HepG2 (cell line): ENCODE measurements around the gene UBTD1. TPM values are rescaled to one million over a fixed set of nuclear protein-coding genes. Genes with fewer than 3 reads are reported as not detected.

Experiments
- ATAC-seq: fragments of 200-7000 bp; cut with Tn5 transposase; 3 replicates; pipeline ENCODE4 v1.9.1; 2020; ENCODE audit warnings: mild to moderate bottlenecking, moderate library complexity
- BruUV-seq: library from RNA; stranded (reverse); fragments of 400-500 nt; replicated peaks from 2 replicates; lab custom pipeline; 2021; lab: Mats Ljungman, UMichigan
- CTCF ChIA-PET: fragments of 300-600 bp; formaldehyde crosslinking; extraction: SDS; loops from one replicate; lab custom pipeline; 2021; ENCODE audit warnings: low total read pairs, inconsistent platforms, low intra/inter-chr PET ratio; lab: Yijun Ruan, JAX
- POLR2A ChIA-PET: fragments of 350-600 bp; sonication (Branson Sonifier 250); formaldehyde crosslinking; loops from one replicate; lab custom pipeline; 2020; ENCODE audit warnings: antibody characterized with exemption, inconsistent platforms; lab: Yijun Ruan, JAX
- DNase-seq: peaks from one replicate; pipeline ENCODE4 v3.0.0-alpha.2; 2015; ENCODE audit warnings: low spot score
- FAIRE-seq: peaks from 3 replicates; lab custom pipeline; 2011; peaks lifted over from hg19 to GRCh38; lab: Jason Lieb, UNC
- H2AFZ ChIP-seq: one replicate; pipeline ENCODE4 v1.6.1; 2011; ENCODE audit warnings: low read length, inconsistent platforms
- H3K27ac ChIP-seq: fragments of 300-600 bp; 3 replicates; pipeline ENCODE4 v1.8.0; 2011; ENCODE audit warnings: mixed run types, mild to moderate bottlenecking, mixed read lengths, low read length, inconsistent platforms; ENCODE audit not compliant: insufficient read depth; ENCODE audit errors: extremely low read length
- H3K27me3 ChIP-seq, 2 experiments: fragments of 200-600 bp in 1 of 2; 2 replicates in 1 of 2; 3 replicates in 1 of 2; pipeline versions ENCODE4 v1.6.0 to v1.8.0; 2011; ENCODE audit warnings: low read length in 2 of 2, mild to moderate bottlenecking in 2 of 2, moderate library complexity in 2 of 2, inconsistent platforms in 1 of 2; ENCODE audit not compliant: insufficient read depth in 2 of 2, control insufficient read depth in 1 of 2
- H3K36me3 ChIP-seq, 2 experiments: fragments of 200-600 bp in 1 of 2; replicated peaks in 1 of 2; 2 replicates in 1 of 2; 3 replicates in 1 of 2; pipeline versions ENCODE4 v1.5.1 to v1.8.0; 2011; ENCODE audit warnings: low read length in 2 of 2, inconsistent platforms in 1 of 2; ENCODE audit not compliant: insufficient read depth in 2 of 2, control insufficient read depth in 1 of 2
- H3K4me1 ChIP-seq: 2 replicates; pipeline ENCODE4 v1.5.1; 2012; ENCODE audit warnings: low read length, inconsistent platforms; ENCODE audit not compliant: insufficient read depth
- H3K4me2 ChIP-seq: 2 replicates; pipeline ENCODE4 v1.6.0; 2011; ENCODE audit warnings: low read depth, low read length, inconsistent platforms
- H3K4me3 ChIP-seq, 3 experiments: fragments of 200-600 bp in 1 of 3; sonication (generic), shearing (Covaris generic) in 1 of 3; replicated peaks in 1 of 3; 2 replicates each; pipeline ENCODE4 v1.5.1; 2011 to 2016; ENCODE audit warnings: low read length in 3 of 3, inconsistent platforms in 2 of 3, low read depth in 2 of 3, mild to moderate bottlenecking in 2 of 3, control low read depth in 1 of 3, mixed read lengths in 1 of 3; ENCODE audit not compliant: insufficient read depth in 1 of 3
- H3K79me2 ChIP-seq: one replicate; pipeline ENCODE4 v1.6.1; 2011; ENCODE audit warnings: low read length, inconsistent platforms; ENCODE audit not compliant: insufficient read depth
- H3K9ac ChIP-seq: 2 replicates; pipeline ENCODE4 v1.6.0; 2011; ENCODE audit warnings: mild to moderate bottlenecking, low read depth, low read length, inconsistent platforms; ENCODE audit not compliant: insufficient read depth
- H3K9me3 ChIP-seq: 2 replicates; pipeline ENCODE4 v1.5.1; 2012; ENCODE audit warnings: mild to moderate bottlenecking, low read length
- H4K20me1 ChIP-seq: 2 replicates; pipeline ENCODE4 v1.6.0; 2011; ENCODE audit warnings: inconsistent platforms, mild to moderate bottlenecking, low read length, moderate library complexity; ENCODE audit not compliant: insufficient read depth
- CAMTA2 ChIP-seq: sonication (generic); formaldehyde crosslinking; IDR thresholded peaks from 2 replicates; pipeline ENCODE4 v1.4.0; 2020; ENCODE audit warnings: mild to moderate bottlenecking, missing genetic modification reagents, borderline replicate concordance
- HMG20B ChIP-seq: conservative IDR thresholded peaks from 2 replicates; pipeline ENCODE4 v1.6.1; 2016; ENCODE audit warnings: missing genetic modification reagents, missing compliant biosample characterization
- NFE2L1 ChIP-seq: sonication (generic); formaldehyde crosslinking; IDR thresholded peaks from 2 replicates; pipeline ENCODE4 v1.4.0; 2020; ENCODE audit warnings: missing genetic modification reagents, mild to moderate bottlenecking, borderline replicate concordance
- PHB2 ChIP-seq: fragments of 450-650 bp; IDR thresholded peaks from 2 replicates; pipeline ENCODE4 v1.6.1; 2018; ENCODE audit not compliant: partially characterized antibody
- PHF5A ChIP-seq: IDR thresholded peaks from one replicate; pipeline ENCODE4 v1.6.1; 2018; ENCODE audit warnings: low read depth, missing genetic modification reagents; ENCODE audit not compliant: unreplicated experiment
- REL ChIP-seq: sonication (generic); formaldehyde crosslinking; conservative IDR thresholded peaks from 2 replicates; pipeline ENCODE4 v1.8.0; 2022; ENCODE audit warnings: mild to moderate bottlenecking, missing genetic modification reagents, moderate library complexity
- RXRA ChIP-seq: sonication (generic); formaldehyde crosslinking; IDR thresholded peaks from 2 replicates; pipeline ENCODE4 v1.5.1; 2020; ENCODE audit warnings: missing genetic modification reagents
- TBL1XR1 ChIP-seq: fragments of 150-350 bp; IDR thresholded peaks from 2 replicates; pipeline ENCODE4 v1.6.1; 2014; ENCODE audit warnings: borderline replicate concordance, low read length; ENCODE audit not compliant: partially characterized antibody
- TFDP1 ChIP-seq: IDR thresholded peaks from 2 replicates; pipeline ENCODE4 v1.6.1; 2016; ENCODE audit warnings: missing compliant biosample characterization, missing genetic modification reagents, borderline replicate concordance
- YEATS4 ChIP-seq: sonication (generic); formaldehyde crosslinking; IDR thresholded peaks from 2 replicates; pipeline ENCODE4 v1.4.0; 2020; ENCODE audit warnings: missing genetic modification reagents, borderline replicate concordance
- ZNF280B ChIP-seq: sonication (generic); formaldehyde crosslinking; IDR thresholded peaks from 2 replicates; pipeline ENCODE4 v1.5.0; 2020; ENCODE audit warnings: missing genetic modification reagents, mild to moderate bottlenecking, borderline replicate concordance
- ZNF552 ChIP-seq: sonication (generic); formaldehyde crosslinking; IDR thresholded peaks from 2 replicates; pipeline ENCODE4 v1.9.0; 2022; ENCODE audit warnings: missing genetic modification reagents, mild to moderate bottlenecking, borderline replicate concordance
- ZNF563 ChIP-seq: sonication (generic); formaldehyde crosslinking; IDR thresholded peaks from 2 replicates; pipeline ENCODE4 v1.8.0; 2022; ENCODE audit warnings: mild to moderate bottlenecking, moderate library complexity, missing genetic modification reagents
- ZNF839 ChIP-seq: sonication (generic); formaldehyde crosslinking; IDR thresholded peaks from 2 replicates; pipeline ENCODE4 v1.4.0; 2020; ENCODE audit warnings: missing genetic modification reagents, mild to moderate bottlenecking, borderline replicate concordance
- WGBS: methylation state at CpG from one replicate; pipeline ENCODE4 v1.1.6; 2017; ENCODE audit warnings: low lambda C conversion rate; 5-methylcytosine and 5-hydroxymethylcytosine counted together
- in situ Hi-C: cut with HindIII; loops from 2 replicates; pipeline ENCODE4 v1.10.0; 2017; ENCODE audit warnings: low pct_unique_long_range_greater_than_20kb; ENCODE audit not compliant: extremely low pct_ligation_motif_present
- intact Hi-C: fragments of 100-400 bp; cut with micrococcal nuclease; formaldehyde crosslinking; loops from one replicate; pipeline ENCODE4 v1.10.0; 2022; ENCODE audit not compliant: unreplicated experiment
- polyA plus RNA-seq, 8 experiments: library from polyadenylated mRNA; depleted of rRNA in 3 of 8; stranded (reverse) in 7 of 8; unstranded in 1 of 8; fragments of >200 nt; fragmentation: Illumina TruSeq in 4 of 8; extraction: Trizol in 4 of 8; gene quantifications; 2 replicates each; pipeline versions ENCODE4 v1.2.1 to v1.2.3, GENCODE V29; 2011 to 2016; ENCODE audit warnings: low read depth in 4 of 8, missing spikeins in 1 of 8, mixed read lengths in 1 of 8; ENCODE audit not compliant: insufficient read depth in 1 of 8
- total RNA-seq, 5 experiments: library from RNA; depleted of rRNA; stranded (reverse); fragments of >200 nt; fragmentation: Illumina TruSeq; extraction: Trizol; gene quantifications; 2 replicates each; pipeline ENCODE4 v1.2.3, GENCODE V29; 2016; ENCODE audit warnings: low read depth in 1 of 5
- TF ChIP-seq, protein P1 (sequence below): sonication (generic); formaldehyde crosslinking; IDR thresholded peaks from 2 replicates; pipeline ENCODE4 v1.4.0; 2020; ENCODE audit warnings: low read depth, mild to moderate bottlenecking, missing genetic modification reagents

UBTD1 gene
- total and polyA plus RNA-seq, 2 of the 13 experiments (the other 11 are each of a cell fraction or from before 2014, with no cell fraction given) = 7.9 to 10.0 TPM

DNA sequence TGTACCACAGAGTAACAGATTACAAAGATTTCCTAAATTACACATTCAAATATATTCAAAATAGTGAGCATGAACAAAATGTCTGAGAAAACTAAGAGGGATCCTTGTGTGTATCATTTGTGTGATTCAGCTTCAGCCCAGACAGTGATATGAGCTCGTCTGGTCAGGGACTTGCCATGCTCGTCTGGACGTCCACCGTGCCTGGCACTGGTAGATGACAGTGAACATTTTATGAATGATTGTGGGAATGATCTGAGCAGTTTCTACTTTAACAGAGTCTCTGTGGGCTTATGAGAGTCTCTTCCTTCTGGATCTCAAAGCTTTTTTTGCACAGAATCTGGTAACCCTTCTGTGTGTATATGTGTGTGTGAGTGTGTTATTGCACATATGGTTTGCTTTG lies 39.7 kb downstream of the UBTD1 start (continued):
- TF ChIP-seq RXRA (CRISPR knock-in tag) = no peak
- TF ChIP-seq TBL1XR1 = no peak
- TF ChIP-seq ZNF563 (CRISPR knock-in tag) = no peak
- no peak for TF ChIP-seq TFDP1 (CRISPR knock-in tag)

- no TSS peak for BruUV-seq
- H3K4me2 ChIP-seq = no peak overlapping the region
- no peak overlapping the region for H3K9ac ChIP-seq
- no peak overlapping the region for H2AFZ ChIP-seq
- H3K4me3 ChIP-seq = no peak overlapping the region
- in situ Hi-C loops = no loop called here
- no peaks in the 10 kb centered on the region for H3K27me3 ChIP-seq
- no peaks in the 10 kb centered on the region for H4K20me1 ChIP-seq
- ChIA-PET CTCF (no interaction called here), POLR2A (no interaction called here)
- ATAC-seq (no peak), DNase-seq (no peak), FAIRE-seq (no peak)
- no peaks in the 10 kb centered on the region for H3K36me3 ChIP-seq
- no peaks in the 10 kb centered on the region for H3K9me3 ChIP-seq
- no peak overlapping the region for H3K27ac ChIP-seq
- H3K79me2 ChIP-seq = no peaks in the 10 kb centered on the region
- peaks cover 17% of the 10 kb centered on the region for H3K4me1 ChIP-seq
- intact Hi-C loops = no loop called here
- TF ChIP-seq ZNF839 = no peak
- no peak for TF ChIP-seq CAMTA2 (CRISPR knock-in tag)
- no peak for TF ChIP-seq HMG20B
- TF ChIP-seq, protein P1, sequence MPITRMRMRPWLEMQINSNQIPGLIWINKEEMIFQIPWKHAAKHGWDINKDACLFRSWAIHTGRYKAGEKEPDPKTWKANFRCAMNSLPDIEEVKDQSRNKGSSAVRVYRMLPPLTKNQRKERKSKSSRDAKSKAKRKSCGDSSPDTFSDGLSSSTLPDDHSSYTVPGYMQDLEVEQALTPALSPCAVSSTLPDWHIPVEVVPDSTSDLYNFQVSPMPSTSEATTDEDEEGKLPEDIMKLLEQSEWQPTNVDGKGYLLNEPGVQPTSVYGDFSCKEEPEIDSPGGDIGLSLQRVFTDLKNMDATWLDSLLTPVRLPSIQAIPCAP (CRISPR knock-in tag) = no peak
- no peak for TF ChIP-seq PHF5A
- TF ChIP-seq NFE2L1 = no peak
- TF ChIP-seq ZNF552 (CRISPR knock-in tag) = no peak
- TF ChIP-seq REL (CRISPR knock-in tag) = no peak
- TF ChIP-seq ZNF280B (CRISPR knock-in tag) = no peak
- TF ChIP-seq PHB2 = no peak
- no peak for TF ChIP-seq YEATS4 (CRISPR knock-in tag)
- 96% methylated on average over 3 of the region's 4 CpGs for WGBS
Measured at GRCh38 chr10:97538839-97539238, 40.1 kb downstream of the UBTD1 start.
